Keratinocyte (primary cell): ENCODE results near the gene PLSCR4.

ENCODE experiments used
- EZH2 ChIP-seq: IDR thresholded peaks from one replicate; pipeline ENCODE4 v1.6.1; 2012; ENCODE audit warnings: inconsistent platforms, mild to moderate bottlenecking, low read length, moderate library complexity
- TF ChIP-seq, protein P1 (sequence below), 3 experiments: IDR thresholded peaks in 1 of 3; conservative IDR thresholded peaks in 1 of 3; optimal IDR thresholded peaks in 1 of 3; 2 replicates in 2 of 3; 3 replicates in 1 of 3; pipeline versions ENCODE3 to v1.5.1; 2011; ENCODE audit warnings: low read length in 3 of 3, mild to moderate bottlenecking in 3 of 3, moderate library complexity in 2 of 3, control low read depth in 1 of 3, inconsistent platforms in 1 of 3; ENCODE audit not compliant: insufficient read depth in 2 of 3; ENCODE audit errors: extremely low read depth in 1 of 3

DNA sequence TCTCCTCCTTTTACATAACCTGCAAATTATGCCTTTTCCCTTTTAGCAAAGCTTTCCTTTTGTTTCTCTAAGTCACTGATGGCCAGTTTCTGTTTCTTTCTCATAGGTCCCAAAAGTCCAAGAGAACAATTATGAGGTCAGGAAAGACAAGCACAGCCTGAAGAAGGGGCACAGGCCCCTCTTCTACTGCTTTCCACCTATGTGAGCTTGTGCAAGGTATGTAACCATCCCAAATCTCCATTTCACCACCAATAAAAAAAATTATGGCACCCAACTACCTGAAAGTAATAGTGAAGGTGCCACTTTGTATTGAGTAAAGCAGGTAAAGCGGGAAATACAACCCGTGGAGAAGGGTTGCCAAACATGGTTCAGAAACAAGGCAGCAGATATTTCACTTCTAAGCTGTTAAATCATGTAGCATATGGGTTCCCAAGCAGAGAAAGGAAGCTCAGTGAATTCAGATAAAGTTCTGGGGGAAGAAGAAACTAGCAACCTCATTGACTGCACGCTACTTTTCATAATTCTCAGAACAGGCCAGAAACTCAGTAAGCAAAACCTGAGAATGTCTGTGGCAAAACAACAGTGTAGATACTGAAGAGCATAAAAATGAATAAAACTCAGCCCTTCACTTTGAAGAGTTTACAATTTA is 94.1 kb downstream of the PLSCR4 start:
- TF ChIP-seq, protein P1, sequence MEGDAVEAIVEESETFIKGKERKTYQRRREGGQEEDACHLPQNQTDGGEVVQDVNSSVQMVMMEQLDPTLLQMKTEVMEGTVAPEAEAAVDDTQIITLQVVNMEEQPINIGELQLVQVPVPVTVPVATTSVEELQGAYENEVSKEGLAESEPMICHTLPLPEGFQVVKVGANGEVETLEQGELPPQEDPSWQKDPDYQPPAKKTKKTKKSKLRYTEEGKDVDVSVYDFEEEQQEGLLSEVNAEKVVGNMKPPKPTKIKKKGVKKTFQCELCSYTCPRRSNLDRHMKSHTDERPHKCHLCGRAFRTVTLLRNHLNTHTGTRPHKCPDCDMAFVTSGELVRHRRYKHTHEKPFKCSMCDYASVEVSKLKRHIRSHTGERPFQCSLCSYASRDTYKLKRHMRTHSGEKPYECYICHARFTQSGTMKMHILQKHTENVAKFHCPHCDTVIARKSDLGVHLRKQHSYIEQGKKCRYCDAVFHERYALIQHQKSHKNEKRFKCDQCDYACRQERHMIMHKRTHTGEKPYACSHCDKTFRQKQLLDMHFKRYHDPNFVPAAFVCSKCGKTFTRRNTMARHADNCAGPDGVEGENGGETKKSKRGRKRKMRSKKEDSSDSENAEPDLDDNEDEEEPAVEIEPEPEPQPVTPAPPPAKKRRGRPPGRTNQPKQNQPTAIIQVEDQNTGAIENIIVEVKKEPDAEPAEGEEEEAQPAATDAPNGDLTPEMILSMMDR (optimal IDR thresholded peaks at IDR 0.05 in 1 of 3, IDR thresholded peaks at IDR 0.05 in 1 of 3, conservative IDR thresholded peaks at IDR 0.05 in 1 of 3; ENCODE audit: extremely low read depth in 1 of 3, insufficient read depth in 2 of 3, low read length in 3 of 3) = no peak
- no peak for TF ChIP-seq EZH2
